K562 (cell line): ENCODE measurements around the gene PPP3CA. TPM values are rescaled to one million over a fixed set of nuclear protein-coding genes. Genes with fewer than 3 reads are reported as not detected.

ENCODE experiments used
- CHD7 ChIP-seq: fragments of 200-600 bp; sonication (generic); IDR thresholded peaks from one replicate; pipeline ENCODE4 v1.6.1; 2012; ENCODE audit warnings: mild to moderate bottlenecking, low read depth, low read length, inconsistent platforms
- RFX1 ChIP-seq: fragments of 450-650 bp; IDR thresholded peaks from 2 replicates; pipeline ENCODE4 v1.6.1; 2016; ENCODE audit warnings: mild to moderate bottlenecking, moderate library complexity
- TAF9B ChIP-seq: fragments of 450-650 bp; IDR thresholded peaks from 2 replicates; pipeline ENCODE4 v1.6.1; 2018; ENCODE audit warnings: mild to moderate bottlenecking; ENCODE audit not compliant: partially characterized antibody
- TOE1 ChIP-seq, 2 experiments: fragments of 450-650 bp in 1 of 2; sonication (generic) in 1 of 2; formaldehyde crosslinking in 1 of 2; IDR thresholded peaks; 2 replicates each; pipeline versions ENCODE4 v1.7.1 to v1.8.0; 2016 to 2022; ENCODE audit warnings: borderline replicate concordance in 2 of 2, mild to moderate bottlenecking in 2 of 2, antibody characterized with exemption in 1 of 2, inconsistent platforms in 1 of 2, low read depth in 1 of 2, missing genetic modification reagents in 1 of 2, moderate library complexity in 1 of 2
- ZNF347 ChIP-seq: fragments of 450-650 bp; formaldehyde crosslinking; IDR thresholded peaks from 2 replicates; pipeline ENCODE4 v1.4.0; 2020; ENCODE audit warnings: low read depth, mild to moderate bottlenecking, moderate library complexity
- polyA plus RNA-seq, 8 experiments: library from polyadenylated mRNA; depleted of rRNA in 4 of 8; stranded (reverse) in 5 of 8; unstranded in 3 of 8; fragments of >200 nt; fragmentation: Nextera tagmentation in 2 of 8; fragmentation: Illumina TruSeq in 1 of 8; extraction: Ambion mirVana in 2 of 8; extraction: Trizol in 1 of 8; gene quantifications; 2 replicates each; pipeline versions ENCODE4 v1.2.1 to v1.2.3, GENCODE V29; 2011 to 2014; ENCODE audit warnings: inconsistent platforms in 1 of 8, missing spikeins in 1 of 8
- total RNA-seq, 7 experiments: library from RNA; depleted of rRNA in 6 of 7; stranded (reverse); fragments of >200 nt in 6 of 7; fragmentation: Illumina TruSeq in 2 of 7; extraction: Trizol in 2 of 7; gene quantifications; 2 replicates each; pipeline versions ENCODE4 v1.2.1 to v1.2.3, GENCODE V29; 2011 to 2021; ENCODE audit warnings: low replicate concordance in 1 of 7
- TF ChIP-seq, protein P1 (sequence below): fragments of 450-650 bp; IDR thresholded peaks from 2 replicates; pipeline ENCODE4 v1.6.1; 2014; ENCODE audit warnings: low read depth, mild to moderate bottlenecking, moderate library complexity, borderline replicate concordance
- TF ChIP-seq, protein P2 (sequence below): fragments of 450-650 bp; IDR thresholded peaks from 2 replicates; pipeline ENCODE4 v1.6.1; 2016; ENCODE audit warnings: mild to moderate bottlenecking

Gene PPP3CA
- total and polyA plus RNA-seq, 9 of the 15 experiments (the other 6 are each of a cell fraction or from before 2014, with no cell fraction given) = 0.94 to 3.2 (median 1.6) TPM

GRCh38 chr4:101328063-101328602, 19.2 kb downstream of the PPP3CA start (continued):
- TF ChIP-seq CHD7 (no peak), TAF9B (no peak), TOE1 (IDR thresholded peaks at IDR 0.05; ENCODE audit: borderline replicate concordance) (no peak), TOE1 (CRISPR knock-in tag; IDR thresholded peaks at IDR 0.05; ENCODE audit: borderline replicate concordance, low read depth) (no peak), ZNF347 (CRISPR knock-in tag) (no peak), RFX1 (no peak)
- TF ChIP-seq, protein P1, sequence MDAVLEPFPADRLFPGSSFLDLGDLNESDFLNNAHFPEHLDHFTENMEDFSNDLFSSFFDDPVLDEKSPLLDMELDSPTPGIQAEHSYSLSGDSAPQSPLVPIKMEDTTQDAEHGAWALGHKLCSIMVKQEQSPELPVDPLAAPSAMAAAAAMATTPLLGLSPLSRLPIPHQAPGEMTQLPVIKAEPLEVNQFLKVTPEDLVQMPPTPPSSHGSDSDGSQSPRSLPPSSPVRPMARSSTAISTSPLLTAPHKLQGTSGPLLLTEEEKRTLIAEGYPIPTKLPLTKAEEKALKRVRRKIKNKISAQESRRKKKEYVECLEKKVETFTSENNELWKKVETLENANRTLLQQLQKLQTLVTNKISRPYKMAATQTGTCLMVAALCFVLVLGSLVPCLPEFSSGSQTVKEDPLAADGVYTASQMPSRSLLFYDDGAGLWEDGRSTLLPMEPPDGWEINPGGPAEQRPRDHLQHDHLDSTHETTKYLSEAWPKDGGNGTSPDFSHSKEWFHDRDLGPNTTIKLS = no peak
- TF ChIP-seq, protein P2, sequence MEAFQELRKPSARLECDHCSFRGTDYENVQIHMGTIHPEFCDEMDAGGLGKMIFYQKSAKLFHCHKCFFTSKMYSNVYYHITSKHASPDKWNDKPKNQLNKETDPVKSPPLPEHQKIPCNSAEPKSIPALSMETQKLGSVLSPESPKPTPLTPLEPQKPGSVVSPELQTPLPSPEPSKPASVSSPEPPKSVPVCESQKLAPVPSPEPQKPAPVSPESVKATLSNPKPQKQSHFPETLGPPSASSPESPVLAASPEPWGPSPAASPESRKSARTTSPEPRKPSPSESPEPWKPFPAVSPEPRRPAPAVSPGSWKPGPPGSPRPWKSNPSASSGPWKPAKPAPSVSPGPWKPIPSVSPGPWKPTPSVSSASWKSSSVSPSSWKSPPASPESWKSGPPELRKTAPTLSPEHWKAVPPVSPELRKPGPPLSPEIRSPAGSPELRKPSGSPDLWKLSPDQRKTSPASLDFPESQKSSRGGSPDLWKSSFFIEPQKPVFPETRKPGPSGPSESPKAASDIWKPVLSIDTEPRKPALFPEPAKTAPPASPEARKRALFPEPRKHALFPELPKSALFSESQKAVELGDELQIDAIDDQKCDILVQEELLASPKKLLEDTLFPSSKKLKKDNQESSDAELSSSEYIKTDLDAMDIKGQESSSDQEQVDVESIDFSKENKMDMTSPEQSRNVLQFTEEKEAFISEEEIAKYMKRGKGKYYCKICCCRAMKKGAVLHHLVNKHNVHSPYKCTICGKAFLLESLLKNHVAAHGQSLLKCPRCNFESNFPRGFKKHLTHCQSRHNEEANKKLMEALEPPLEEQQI = no peak
